Amniotic epithelial cell (primary cell): ENCODE data around the gene GFOD1.
A peak's percentile ranks its signal among the peaks of the same experiment; 100 is the strongest.

Experiments used
- DNase-seq: peaks from one replicate; pipeline ENCODE4 v3.0.0-alpha.2; 2010; ENCODE audit warnings: low read depth

GFOD1 gene

GRCh38 chr6:13487122-13488014 is at the start of gene GFOD1:
Gene GFOD1 (minus strand): TSS chr6:13487600. CDS start chr6:13486890, 710 bp downstream.
- DNase-seq = peak; percentile 80

GRCh38 chr6:13536796-13537526 is 49.6 kb upstream of the GFOD1 start:
- DNase-seq = no peak

- DNase-seq = peak; percentile 7
Measured at GRCh38 chr6:13535306-13535705, 47.9 kb upstream of the GFOD1 start.

- no peak for DNase-seq
Measured at GRCh38 chr6:13534536-13534935, 47.1 kb upstream of the GFOD1 start.

- DNase-seq = peak; percentile 42
Measured at GRCh38 chr6:13531956-13532355, 44.6 kb upstream of the GFOD1 start.

- no peak for DNase-seq
Measured at GRCh38 chr6:13528777-13529343, 41.5 kb upstream of the GFOD1 start.

- DNase-seq = peak; percentile 15
Measured at GRCh38 chr6:13528232-13528631, 40.8 kb upstream of the GFOD1 start.

- DNase-seq = no peak
Measured at GRCh38 chr6:13527671-13528056, 40.3 kb upstream of the GFOD1 start.

- peak; percentile 16 for DNase-seq
Measured at GRCh38 chr6:13526727-13527670, 39.6 kb upstream of the GFOD1 start.

- no peak for DNase-seq
Measured at GRCh38 chr6:13526357-13526726, 38.9 kb upstream of the GFOD1 start.

- no peak for DNase-seq
Measured at GRCh38 chr6:13524801-13525508, 37.6 kb upstream of the GFOD1 start.

- no peak for DNase-seq
Measured at GRCh38 chr6:13523826-13524622, 36.6 kb upstream of the GFOD1 start.

GRCh38 chr6:13522656-13523055 is 35.3 kb upstream of the GFOD1 start:
- DNase-seq = peak; percentile 80

GRCh38 chr6:13519839-13520238 is 32.4 kb upstream of the GFOD1 start:
- DNase-seq = no peak

- peak; percentile 52 for DNase-seq
Measured at GRCh38 chr6:13517116-13517515, 29.7 kb upstream of the GFOD1 start.

GRCh38 chr6:13515912-13516311 is 28.5 kb upstream of the GFOD1 start:
- DNase-seq = no peak

GRCh38 chr6:13513626-13514502 is 26.5 kb upstream of the GFOD1 start:
- DNase-seq = peak; percentile 48

- no peak for DNase-seq
Measured at GRCh38 chr6:13512900-13513299, 25.5 kb upstream of the GFOD1 start.
